ENCODE measurements around the gene ZBTB2. TPM values are rescaled to one million over a fixed set of nuclear protein-coding genes. Genes with fewer than 3 reads are reported as not detected.

Gene ZBTB2
- total RNA-seq, 2 donors from 2014 or later, result 11.4 to 15.2 TPM

GRCh38 chr6:151403919-151404308, 12.6 kb upstream of the ZBTB2 start:
- TF ChIP-seq CTCF (conservative IDR thresholded peaks at IDR 0.05), result no peak
- H3K27ac Mint-ChIP-seq, result no peak overlapping the region
- no peaks in the 10 kb centered on the region for H3K27me3 Mint-ChIP-seq (ENCODE audit: insufficient read depth)
- Histone ChIP-seq H3K36me3 (ENCODE audit: control insufficient read depth, insufficient read depth, low read length) (peaks cover 71% of the 10 kb centered on the region), H3K9me3 (ENCODE audit: control insufficient read depth, low read length) (no peaks in the 10 kb centered on the region), H3K27me3 (ENCODE audit: control insufficient read depth, insufficient read depth, low read length, poor library complexity, severe bottlenecking) (no peaks in the 10 kb centered on the region), H3K4me1 (ENCODE audit: control insufficient read depth, insufficient read depth, low read length) (peaks cover 9% of the 10 kb centered on the region), H3K27ac (ENCODE audit: low read depth, low read length) (no peak overlapping the region), H3K4me3 (ENCODE audit: low read length) (no peak overlapping the region), H3K9ac (ENCODE audit: extremely low read depth, low read length, poor library complexity, severe bottlenecking) (no peak overlapping the region)
- H3K4me3 Mint-ChIP-seq, result no peak overlapping the region
- H3K4me1 Mint-ChIP-seq, result peaks cover 34% of the 10 kb centered on the region
- 96 to 100% methylated on average over 1 to 3 of the region's 4 CpGs for WGBS, 2 experiments (ENCODE audit: insufficient coverage in 1 of 2, insufficient read length in 1 of 2)
- no peak for DNase-seq
- peaks cover 3% of the 10 kb centered on the region for H3K9me3 Mint-ChIP-seq
- H3K36me3 Mint-ChIP-seq (ENCODE audit: low read depth), result peaks cover 67% of the 10 kb centered on the region

- WGBS, 2 experiments (ENCODE audit: insufficient coverage in 1 of 2, insufficient read length in 1 of 2), result 88 to 100% methylated on average over 1 of the region's 1 CpG
- no peaks in the 10 kb centered on the region for H3K27me3 ChIP-seq (ENCODE audit: control insufficient read depth, insufficient read depth, low read length, poor library complexity, severe bottlenecking)
- no peak for DNase-seq
- Mint-ChIP-seq H3K9me3 (peaks cover 3% of the 10 kb centered on the region), H3K4me1 (peaks cover 44% of the 10 kb centered on the region), H3K27ac (peak overlapping the region; percentile 33), H3K36me3 (ENCODE audit: low read depth) (peaks cover 65% of the 10 kb centered on the region), H3K27me3 (ENCODE audit: insufficient read depth) (no peaks in the 10 kb centered on the region), H3K4me3 (peak overlapping the region; percentile 14)
- TF ChIP-seq CTCF (conservative IDR thresholded peaks at IDR 0.05), result no peak
- peaks cover 12% of the 10 kb centered on the region for H3K4me1 ChIP-seq (ENCODE audit: control insufficient read depth, insufficient read depth, low read length)
- H3K27ac ChIP-seq (ENCODE audit: low read depth, low read length), result no peak overlapping the region
- H3K4me3 ChIP-seq (ENCODE audit: low read length), result peak overlapping the region; percentile 50
- no peaks in the 10 kb centered on the region for H3K9me3 ChIP-seq (ENCODE audit: control insufficient read depth, low read length)
- no peak overlapping the region for H3K9ac ChIP-seq (ENCODE audit: extremely low read depth, low read length, poor library complexity, severe bottlenecking)
- H3K36me3 ChIP-seq (ENCODE audit: control insufficient read depth, insufficient read depth, low read length), result peaks cover 70% of the 10 kb centered on the region
These were observed 10.9 kb upstream of the ZBTB2 start for GRCh38 chr6:151402228-151402627.

- Mint-ChIP-seq H3K36me3 (ENCODE audit: low read depth) (peaks cover 54% of the 10 kb centered on the region), H3K27me3 (ENCODE audit: insufficient read depth) (no peaks in the 10 kb centered on the region), H3K27ac (no peak overlapping the region), H3K4me3 (no peak overlapping the region), H3K4me1 (peaks cover 45% of the 10 kb centered on the region), H3K9me3 (peaks cover 3% of the 10 kb centered on the region)
- peaks cover 61% of the 10 kb centered on the region for H3K36me3 ChIP-seq (ENCODE audit: control insufficient read depth, insufficient read depth, low read length)
- 95 to 98% methylated on average over 4 to 6 of the region's 6 CpGs for WGBS, 2 experiments (ENCODE audit: insufficient coverage in 1 of 2, insufficient read length in 1 of 2)
- no peak overlapping the region for H3K27ac ChIP-seq (ENCODE audit: low read depth, low read length)
- no peak for DNase-seq
- no peak overlapping the region for H3K4me3 ChIP-seq (ENCODE audit: low read length)
- no peak for TF ChIP-seq CTCF (conservative IDR thresholded peaks at IDR 0.05)
- no peaks in the 10 kb centered on the region for H3K9me3 ChIP-seq (ENCODE audit: control insufficient read depth, low read length)
- H3K27me3 ChIP-seq (ENCODE audit: control insufficient read depth, insufficient read depth, low read length, poor library complexity, severe bottlenecking), result no peaks in the 10 kb centered on the region
- peaks cover 12% of the 10 kb centered on the region for H3K4me1 ChIP-seq (ENCODE audit: control insufficient read depth, insufficient read depth, low read length)
- H3K9ac ChIP-seq (ENCODE audit: extremely low read depth, low read length, poor library complexity, severe bottlenecking), result no peak overlapping the region
These were observed 9.1 kb upstream of the ZBTB2 start for GRCh38 chr6:151400473-151400872.

Data from endodermal cell (in vitro differentiated cells).